Measurements from ENCODE around the gene ADM2. TPM values are rescaled to one million over a fixed set of nuclear protein-coding genes. Genes with fewer than 3 reads are reported as not detected.

Gene ADM2
- total and polyA plus RNA-seq, 2 experiments from 2014 or later = 4.1 to 5.1 TPM

DNA sequence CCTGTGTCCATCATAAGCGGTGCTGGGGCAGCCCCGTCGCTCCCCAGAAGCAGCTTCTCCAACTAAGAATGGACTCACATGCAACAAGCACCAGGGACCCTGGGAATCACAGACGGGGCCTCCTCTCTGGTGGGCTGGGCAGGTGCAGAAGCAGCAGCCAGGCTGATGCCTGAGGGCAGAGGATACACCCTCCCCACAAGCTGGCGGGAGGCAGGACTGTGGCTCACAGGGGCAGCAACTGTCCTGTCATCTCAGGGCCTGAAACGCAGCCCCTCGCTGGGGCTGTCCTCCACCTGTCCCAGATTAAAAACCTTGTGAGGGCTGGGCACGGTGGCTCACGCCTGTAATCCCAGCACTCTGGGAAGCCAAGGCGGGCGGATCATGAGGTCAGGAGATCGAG, 3.4 kb upstream of the ADM2 start:
- WGBS (ENCODE audit: low lambda C conversion rate, missing lambda C conversion rate) = 87% methylated on average over 12 of the region's 12 CpGs
- H3K9me2 ChIP-seq (replicated peaks; ENCODE audit: insufficient read depth) = no peaks in the 10 kb centered on the region
- TF ChIP-seq, protein P1, sequence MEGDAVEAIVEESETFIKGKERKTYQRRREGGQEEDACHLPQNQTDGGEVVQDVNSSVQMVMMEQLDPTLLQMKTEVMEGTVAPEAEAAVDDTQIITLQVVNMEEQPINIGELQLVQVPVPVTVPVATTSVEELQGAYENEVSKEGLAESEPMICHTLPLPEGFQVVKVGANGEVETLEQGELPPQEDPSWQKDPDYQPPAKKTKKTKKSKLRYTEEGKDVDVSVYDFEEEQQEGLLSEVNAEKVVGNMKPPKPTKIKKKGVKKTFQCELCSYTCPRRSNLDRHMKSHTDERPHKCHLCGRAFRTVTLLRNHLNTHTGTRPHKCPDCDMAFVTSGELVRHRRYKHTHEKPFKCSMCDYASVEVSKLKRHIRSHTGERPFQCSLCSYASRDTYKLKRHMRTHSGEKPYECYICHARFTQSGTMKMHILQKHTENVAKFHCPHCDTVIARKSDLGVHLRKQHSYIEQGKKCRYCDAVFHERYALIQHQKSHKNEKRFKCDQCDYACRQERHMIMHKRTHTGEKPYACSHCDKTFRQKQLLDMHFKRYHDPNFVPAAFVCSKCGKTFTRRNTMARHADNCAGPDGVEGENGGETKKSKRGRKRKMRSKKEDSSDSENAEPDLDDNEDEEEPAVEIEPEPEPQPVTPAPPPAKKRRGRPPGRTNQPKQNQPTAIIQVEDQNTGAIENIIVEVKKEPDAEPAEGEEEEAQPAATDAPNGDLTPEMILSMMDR (IDR thresholded peaks at IDR 0.05; ENCODE audit: poor library complexity) = no peak
- TF ChIP-seq EZH2 (IDR thresholded peaks at IDR 0.05; ENCODE audit: borderline replicate concordance) = no peak
- no peak for TF ChIP-seq EZH2phosphoT487 (IDR thresholded peaks at IDR 0.05; ENCODE audit: low read depth, severe bottlenecking, unreplicated experiment)

DNA sequence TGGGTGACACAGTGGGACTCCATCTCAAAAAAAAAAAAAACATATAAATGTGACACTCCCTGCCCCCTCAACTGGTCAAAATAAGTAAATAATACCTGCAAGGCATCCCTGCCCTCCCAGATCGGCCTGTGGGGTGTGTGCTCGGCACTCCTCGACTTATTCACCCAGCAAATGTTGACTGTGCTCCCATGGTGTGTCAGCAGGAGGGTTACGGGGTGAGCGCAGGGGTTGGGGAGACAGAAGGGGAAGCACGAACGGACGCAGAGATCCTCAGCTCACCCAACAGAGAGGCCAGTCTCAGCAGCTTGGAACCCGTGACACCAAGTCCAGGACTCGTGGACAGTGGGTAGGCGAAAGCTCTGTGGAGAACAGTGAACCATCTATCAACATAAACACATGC, 1.6 kb upstream of the ADM2 start:
- Histone ChIP-seq H3K27ac (no peak overlapping the region), H4K20me1 (ENCODE audit: insufficient read depth, poor library complexity, severe bottlenecking) (no peaks in the 10 kb centered on the region), H2AFZ (no peak overlapping the region), H3K9me2 (replicated peaks; ENCODE audit: insufficient read depth) (no peaks in the 10 kb centered on the region), H3K4me1 (ENCODE audit: insufficient read depth) (peaks cover 14% of the 10 kb centered on the region), H3K27me3 (peaks cover 29% of the 10 kb centered on the region), H3K79me2 (no peaks in the 10 kb centered on the region), H3K36me3 (replicated peaks; ENCODE audit: insufficient read depth, low read depth) (no peaks in the 10 kb centered on the region), H3K9me3 (ENCODE audit: low read depth) (no peaks in the 10 kb centered on the region), H3K4me2 (no peak overlapping the region), H3K4me3 (no peak overlapping the region)
- WGBS (ENCODE audit: low lambda C conversion rate, missing lambda C conversion rate) = 84% methylated on average over 11 of the region's 11 CpGs
- no peak for TF ChIP-seq EZH2phosphoT487 (IDR thresholded peaks at IDR 0.05; ENCODE audit: low read depth, severe bottlenecking, unreplicated experiment)
- TF ChIP-seq, protein P1 (IDR thresholded peaks at IDR 0.05; ENCODE audit: poor library complexity) = no peak
- TF ChIP-seq EZH2 (IDR thresholded peaks at IDR 0.05; ENCODE audit: borderline replicate concordance) = no peak
- no peak for DNase-seq (ENCODE audit: low spot score)

More for the DNA sequence above, 3.4 kb upstream of the ADM2 start:
- Histone ChIP-seq H3K27ac (no peak overlapping the region), H4K20me1 (ENCODE audit: insufficient read depth, poor library complexity, severe bottlenecking) (peaks cover 15% of the 10 kb centered on the region), H3K4me3 (no peak overlapping the region), H3K36me3 (replicated peaks; ENCODE audit: insufficient read depth, low read depth) (no peaks in the 10 kb centered on the region), H3K79me2 (peaks cover 17% of the 10 kb centered on the region), H3K9me3 (ENCODE audit: low read depth) (no peaks in the 10 kb centered on the region), H3K27me3 (peaks cover 29% of the 10 kb centered on the region), H3K4me2 (no peak overlapping the region), H2AFZ (no peak overlapping the region), H3K4me1 (ENCODE audit: insufficient read depth) (peaks cover 15% of the 10 kb centered on the region)
- DNase-seq (ENCODE audit: low spot score) = no peak

DNA sequence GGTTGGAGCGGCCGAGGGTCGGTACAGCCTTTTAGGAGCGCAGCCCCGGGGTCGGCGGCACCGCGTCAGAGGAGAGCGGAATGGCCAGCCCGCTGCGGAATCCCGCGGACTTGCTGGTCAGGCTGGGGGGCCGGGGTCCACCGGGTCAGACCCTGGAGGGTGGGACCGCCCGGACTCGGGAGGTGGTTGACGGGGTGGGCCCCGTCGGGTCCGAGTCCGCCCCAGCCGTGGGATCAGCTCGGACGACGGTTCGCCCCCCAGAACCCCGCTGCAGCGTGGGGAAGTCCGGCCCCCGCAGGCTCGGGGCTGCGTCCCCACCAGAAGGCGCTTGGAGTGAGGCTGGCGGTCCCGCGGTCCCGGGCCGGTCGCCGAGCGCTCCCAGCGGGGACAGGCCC, 301 bp upstream of the ADM2 start:
- H3K4me3 ChIP-seq = peak overlapping the region; percentile 52
- no peak for DNase-seq (ENCODE audit: low spot score)
- H4K20me1 ChIP-seq (ENCODE audit: insufficient read depth, poor library complexity, severe bottlenecking) = no peaks in the 10 kb centered on the region
- no peaks in the 10 kb centered on the region for H3K36me3 ChIP-seq (replicated peaks; ENCODE audit: insufficient read depth, low read depth)
- peaks cover 14% of the 10 kb centered on the region for H3K4me1 ChIP-seq (ENCODE audit: insufficient read depth)
- no peaks in the 10 kb centered on the region for H3K9me3 ChIP-seq (ENCODE audit: low read depth)
- peaks cover 29% of the 10 kb centered on the region for H3K27me3 ChIP-seq
- H3K4me2 ChIP-seq = peak overlapping the region; percentile 88
- peak; percentile 79 for TF ChIP-seq EZH2 (IDR thresholded peaks at IDR 0.05; ENCODE audit: borderline replicate concordance)
- TF ChIP-seq, protein P1 (IDR thresholded peaks at IDR 0.05; ENCODE audit: poor library complexity) = no peak
- H3K27ac ChIP-seq = no peak overlapping the region
- H3K79me2 ChIP-seq = no peaks in the 10 kb centered on the region
- peak overlapping the region; percentile 74 for H2AFZ ChIP-seq
- 10% methylated on average over 20 of the region's 45 CpGs for WGBS (ENCODE audit: low lambda C conversion rate, missing lambda C conversion rate)
- H3K9me2 ChIP-seq (replicated peaks; ENCODE audit: insufficient read depth) = no peaks in the 10 kb centered on the region

Data from hepatocyte (in vitro differentiated cells).